SU-DHL-6 (cell line): ENCODE results near the gene TRIB2.

Experiments used
- EZH2phosphoT487 ChIP-seq: fragments of 200-600 bp; sonication (generic), shearing (Covaris generic); conservative IDR thresholded peaks from 2 replicates; pipeline ENCODE4 v1.6.1; 2018; ENCODE audit warnings: mild to moderate bottlenecking, antibody characterized with exemption, low read length, moderate library complexity, mixed read lengths
- TF ChIP-seq, protein P1 (sequence below): fragments of 200-600 bp; sonication (generic); IDR thresholded peaks from one replicate; pipeline ENCODE4 v1.5.1; 2017; ENCODE audit warnings: antibody characterized with exemption, mild to moderate bottlenecking, low read length, moderate library complexity; ENCODE audit not compliant: insufficient read depth, poor library complexity, severe bottlenecking

DNA sequence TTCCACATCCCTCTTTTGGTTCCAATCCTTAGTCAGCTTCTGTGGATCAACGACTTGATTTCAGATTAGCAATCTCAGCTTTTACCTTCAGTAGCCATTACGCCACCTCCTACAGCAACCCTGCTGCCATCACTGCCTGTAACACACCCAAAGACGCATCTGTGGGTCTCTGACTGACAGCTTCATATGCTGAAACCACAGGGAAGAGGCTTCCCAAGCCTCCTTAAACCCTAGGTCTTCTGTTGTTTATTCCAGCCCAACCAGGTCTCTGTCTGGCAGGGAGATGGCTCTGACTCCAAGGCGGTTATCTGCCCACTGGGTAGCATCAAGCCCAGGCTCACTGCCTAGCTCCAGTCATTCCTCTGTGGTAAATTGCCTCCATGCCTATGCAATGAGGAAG is 28.6 kb upstream of the TRIB2 start:
- TF ChIP-seq, protein P1, sequence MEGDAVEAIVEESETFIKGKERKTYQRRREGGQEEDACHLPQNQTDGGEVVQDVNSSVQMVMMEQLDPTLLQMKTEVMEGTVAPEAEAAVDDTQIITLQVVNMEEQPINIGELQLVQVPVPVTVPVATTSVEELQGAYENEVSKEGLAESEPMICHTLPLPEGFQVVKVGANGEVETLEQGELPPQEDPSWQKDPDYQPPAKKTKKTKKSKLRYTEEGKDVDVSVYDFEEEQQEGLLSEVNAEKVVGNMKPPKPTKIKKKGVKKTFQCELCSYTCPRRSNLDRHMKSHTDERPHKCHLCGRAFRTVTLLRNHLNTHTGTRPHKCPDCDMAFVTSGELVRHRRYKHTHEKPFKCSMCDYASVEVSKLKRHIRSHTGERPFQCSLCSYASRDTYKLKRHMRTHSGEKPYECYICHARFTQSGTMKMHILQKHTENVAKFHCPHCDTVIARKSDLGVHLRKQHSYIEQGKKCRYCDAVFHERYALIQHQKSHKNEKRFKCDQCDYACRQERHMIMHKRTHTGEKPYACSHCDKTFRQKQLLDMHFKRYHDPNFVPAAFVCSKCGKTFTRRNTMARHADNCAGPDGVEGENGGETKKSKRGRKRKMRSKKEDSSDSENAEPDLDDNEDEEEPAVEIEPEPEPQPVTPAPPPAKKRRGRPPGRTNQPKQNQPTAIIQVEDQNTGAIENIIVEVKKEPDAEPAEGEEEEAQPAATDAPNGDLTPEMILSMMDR = no peak
- no peak for TF ChIP-seq EZH2phosphoT487
